Kidney epithelial cell (primary cell): ENCODE measurements around the gene ME1. TPM values are rescaled to one million over a fixed set of nuclear protein-coding genes. Genes with fewer than 3 reads are reported as not detected.

ENCODE experiments used
- DNase-seq: peaks from one replicate; pipeline ENCODE4 v3.0.0-alpha.2; 2010; ENCODE audit warnings: low read depth
- H3K27me3 ChIP-seq: 2 replicates; pipeline ENCODE4 v1.6.0; 2011; ENCODE audit warnings: low read length; ENCODE audit not compliant: control insufficient read depth, insufficient read depth
- H3K36me3 ChIP-seq: 2 replicates; pipeline ENCODE4 v1.5.1; 2011; ENCODE audit warnings: low read length; ENCODE audit not compliant: control insufficient read depth, insufficient read depth
- H3K4me3 ChIP-seq: 2 replicates; pipeline ENCODE4 v1.5.1; 2011; ENCODE audit warnings: low read depth, mild to moderate bottlenecking, control low read depth, low read length
- CTCF ChIP-seq: IDR thresholded peaks from 2 replicates; pipeline ENCODE4 v1.5.1; 2011; ENCODE audit warnings: mild to moderate bottlenecking, moderate library complexity, low read length, control low read depth, inconsistent platforms; ENCODE audit not compliant: insufficient read depth, poor library complexity, severe bottlenecking
- total RNA-seq: library from RNA; depleted of rRNA; stranded (reverse); fragments of >200 nt; gene quantifications from 2 replicates; pipeline ENCODE4 v1.2.3, GENCODE V29; 2015

Gene ME1
- total RNA-seq, 1 donor from 2014 or later: 13.8 TPM

DNA sequence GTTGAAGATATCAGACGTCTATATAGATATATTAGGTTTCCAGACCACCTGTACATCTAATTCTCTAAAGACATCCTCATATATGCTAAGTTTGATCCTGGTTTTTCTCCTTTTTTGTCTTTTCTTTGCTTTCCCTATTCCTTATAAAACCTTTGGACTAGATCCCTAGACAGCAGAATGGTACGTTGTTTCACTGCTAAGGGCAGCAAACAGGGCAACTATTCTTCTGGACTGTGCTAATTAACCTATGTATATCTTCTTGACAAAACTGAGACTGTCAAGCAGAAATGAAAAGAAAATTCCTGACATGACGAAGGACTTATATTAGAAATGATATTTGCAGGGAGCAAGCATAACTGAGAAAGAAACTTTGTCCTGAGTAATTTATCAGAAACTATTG, 19.1 kb downstream of the ME1 start:
- Histone ChIP-seq H3K36me3 (no peaks in the 10 kb centered on the region), H3K4me3 (no peak overlapping the region), H3K27me3 (no peaks in the 10 kb centered on the region)
- TF ChIP-seq CTCF: no peak
- no peak for DNase-seq

DNA sequence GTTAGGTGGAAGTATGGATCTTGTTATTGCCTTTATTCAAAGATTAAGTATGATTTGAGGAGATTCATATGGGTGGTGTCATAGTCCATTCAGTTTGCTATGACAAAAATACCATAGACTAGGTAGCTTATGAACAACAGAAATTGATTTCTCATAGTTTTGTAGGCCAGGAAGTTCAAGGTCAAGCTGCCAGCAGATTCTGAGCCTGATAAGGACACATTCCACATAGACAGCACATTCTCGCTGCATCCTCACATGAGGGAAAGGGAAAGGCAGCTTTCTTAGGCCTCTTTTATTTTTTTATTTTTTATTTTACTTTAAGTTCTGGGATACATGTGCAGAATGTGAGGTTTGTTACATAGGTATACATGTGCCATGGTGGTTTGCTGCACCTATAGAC, 27.7 kb downstream of the ME1 start:
- no peak for DNase-seq
- no peak for TF ChIP-seq CTCF
- no peak overlapping the region for H3K4me3 ChIP-seq

GRCh38 chr6:83389606-83390005, 41.2 kb downstream of the ME1 start:
- Histone ChIP-seq H3K36me3 (no peaks in the 10 kb centered on the region), H3K4me3 (no peak overlapping the region), H3K27me3 (no peaks in the 10 kb centered on the region)
- TF ChIP-seq CTCF: no peak
- no peak for DNase-seq

More for the DNA sequence above, 27.7 kb downstream of the ME1 start:
- H3K27me3 ChIP-seq: no peaks in the 10 kb centered on the region
- no peaks in the 10 kb centered on the region for H3K36me3 ChIP-seq

DNA sequence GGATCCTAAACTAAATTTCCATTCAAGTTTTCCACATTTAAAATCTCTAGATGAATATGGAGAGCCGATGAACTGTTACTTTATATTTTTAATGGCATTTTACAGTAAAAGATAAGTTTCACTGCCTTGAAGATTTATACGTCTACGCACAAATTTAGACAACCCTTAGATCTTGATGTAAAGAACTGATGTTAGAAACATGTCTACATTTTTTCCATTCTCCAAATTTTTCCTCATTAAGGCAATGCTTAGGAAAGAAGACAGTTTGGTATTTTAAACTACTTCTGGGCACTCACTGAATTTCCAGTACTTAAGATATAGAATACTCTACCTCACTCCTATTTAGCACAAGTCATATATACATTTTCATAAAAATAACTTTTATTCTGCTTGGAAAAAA, 45.4 kb downstream of the ME1 start:
- no peak for DNase-seq
- Histone ChIP-seq H3K27me3 (no peaks in the 10 kb centered on the region), H3K4me3 (no peak overlapping the region), H3K36me3 (no peaks in the 10 kb centered on the region)
- no peak for TF ChIP-seq CTCF

- Histone ChIP-seq H3K36me3 (no peaks in the 10 kb centered on the region), H3K4me3 (no peak overlapping the region), H3K27me3 (no peaks in the 10 kb centered on the region)
- no peak for TF ChIP-seq CTCF
- no peak for DNase-seq
Measured at GRCh38 chr6:83384751-83385150, 46.1 kb downstream of the ME1 start.

DNA sequence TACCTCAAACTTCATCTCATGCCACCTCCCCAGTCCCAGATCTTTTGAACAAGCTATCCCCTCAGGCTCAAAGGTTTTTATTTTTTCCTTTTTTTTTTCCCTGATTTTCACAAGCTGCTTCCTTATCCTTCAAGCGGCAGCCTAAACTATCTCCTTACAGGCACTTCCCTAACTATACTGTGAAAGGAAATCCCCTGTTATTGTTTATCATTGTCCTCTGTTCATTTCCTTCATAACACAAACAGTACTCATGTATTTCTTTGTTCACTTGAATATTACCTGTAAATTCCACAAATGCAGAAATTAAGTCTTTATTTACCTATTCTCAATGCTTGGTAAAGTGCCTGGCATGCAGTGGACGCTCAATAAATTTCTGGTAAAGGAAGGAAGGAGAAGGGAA, 48.9 kb downstream of the ME1 start:
- no peak for TF ChIP-seq CTCF
- DNase-seq: no peak
- no peak overlapping the region for H3K4me3 ChIP-seq
- no peaks in the 10 kb centered on the region for H3K36me3 ChIP-seq
- H3K27me3 ChIP-seq: no peaks in the 10 kb centered on the region
